HG02970 (cell line): ENCODE data around the gene ATXN7.
A peak's percentile ranks its signal among the peaks of the same experiment; 100 is the strongest.

Experiments
- ATAC-seq: cut with Tn5 transposase; IDR thresholded peaks from one replicate; pipeline ENCODE4 v1.9.1; 2021; ENCODE audit warnings: mild to moderate bottlenecking, moderate library complexity, moderate number of reproducible peaks; ENCODE audit not compliant: unreplicated experiment, low FRiP score

The ATXN7 gene

DNA sequence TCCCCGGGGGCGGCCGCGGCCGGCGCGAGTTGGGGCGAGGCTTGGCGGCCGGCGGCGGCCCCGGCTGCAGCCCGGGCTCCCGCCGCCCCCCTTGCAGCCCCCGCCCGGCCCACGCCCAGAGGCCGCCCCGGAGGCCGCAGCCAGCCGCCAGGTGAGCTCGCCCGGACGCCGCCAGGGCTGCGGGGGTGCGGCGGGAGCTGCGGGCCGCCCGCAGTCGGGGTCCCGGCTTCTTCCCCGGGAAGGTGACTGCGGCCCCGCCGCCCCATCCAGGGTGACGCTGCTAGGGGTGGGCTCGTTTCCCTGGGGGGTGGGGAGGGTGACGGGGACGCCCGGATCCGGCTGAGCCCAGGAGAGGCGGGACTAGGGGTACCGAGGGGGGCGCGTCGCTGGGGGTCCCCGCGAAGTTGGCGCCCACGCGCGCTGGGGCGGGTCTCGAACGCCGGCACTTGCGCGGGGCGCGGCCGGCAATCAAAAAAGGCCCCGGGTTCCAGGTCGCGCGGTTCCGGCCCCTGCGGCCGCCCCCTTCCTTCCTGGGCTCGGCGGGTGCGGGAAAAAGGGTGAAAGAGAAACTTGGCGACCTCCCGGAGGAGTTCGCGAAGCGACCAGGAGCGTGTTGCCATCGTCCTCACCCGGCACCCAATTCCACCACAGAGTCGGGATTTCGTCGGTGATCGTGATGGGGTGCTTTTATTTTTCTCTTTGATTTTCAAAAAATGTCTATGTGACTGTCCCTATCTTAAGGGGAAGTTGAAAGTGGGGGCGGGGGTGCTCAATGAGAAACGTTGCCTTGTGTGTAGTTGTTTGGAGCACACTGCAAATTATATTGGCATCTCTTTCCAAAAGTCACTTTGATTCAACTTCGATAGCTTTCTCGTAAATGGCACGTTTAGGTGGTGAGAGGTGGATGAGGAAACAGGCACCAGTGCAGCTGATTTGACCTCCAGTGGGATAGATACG lies 619 bp downstream of the ATXN7 start:
- peak; percentile 43 for ATAC-seq

DNA sequence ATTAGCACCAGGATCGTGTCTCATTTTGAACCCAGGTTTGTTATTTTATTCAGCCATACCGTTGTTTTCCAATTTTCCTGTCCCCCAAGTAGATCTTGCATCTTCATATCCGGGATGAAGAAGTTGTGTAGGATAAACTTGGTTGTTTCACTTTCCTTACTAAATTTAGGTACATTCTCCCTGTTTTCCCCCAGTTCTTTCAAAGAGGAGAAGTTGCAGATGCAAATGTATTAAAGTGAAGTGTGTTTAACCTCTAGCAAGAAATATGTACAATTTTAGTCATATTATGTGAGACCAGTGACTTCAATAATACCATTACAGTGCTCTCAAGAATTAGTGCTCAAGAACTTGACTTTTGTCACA lies 1.3 kb downstream of the ATXN7 start:
- no peak for ATAC-seq

DNA sequence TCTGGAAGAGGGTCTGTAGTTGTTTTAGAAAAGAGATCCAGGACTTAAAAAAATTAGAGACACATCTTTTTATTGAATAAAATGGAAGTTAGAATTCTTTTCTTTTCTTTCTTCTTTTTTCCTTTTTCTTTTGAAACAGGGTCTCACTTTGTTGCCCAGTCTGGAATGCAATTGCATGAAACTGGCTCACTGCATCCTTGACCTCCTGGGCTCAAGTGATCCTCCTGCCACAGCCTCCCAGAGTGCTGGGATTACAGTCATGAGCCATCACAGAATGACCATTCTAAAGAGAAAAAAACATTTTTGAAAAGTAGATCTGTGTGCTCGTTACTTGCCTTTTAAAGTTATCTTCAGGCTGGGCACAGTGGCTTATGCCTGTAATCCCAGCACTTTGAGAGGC lies 3.6 kb downstream of the ATXN7 start:
- no peak for ATAC-seq

DNA sequence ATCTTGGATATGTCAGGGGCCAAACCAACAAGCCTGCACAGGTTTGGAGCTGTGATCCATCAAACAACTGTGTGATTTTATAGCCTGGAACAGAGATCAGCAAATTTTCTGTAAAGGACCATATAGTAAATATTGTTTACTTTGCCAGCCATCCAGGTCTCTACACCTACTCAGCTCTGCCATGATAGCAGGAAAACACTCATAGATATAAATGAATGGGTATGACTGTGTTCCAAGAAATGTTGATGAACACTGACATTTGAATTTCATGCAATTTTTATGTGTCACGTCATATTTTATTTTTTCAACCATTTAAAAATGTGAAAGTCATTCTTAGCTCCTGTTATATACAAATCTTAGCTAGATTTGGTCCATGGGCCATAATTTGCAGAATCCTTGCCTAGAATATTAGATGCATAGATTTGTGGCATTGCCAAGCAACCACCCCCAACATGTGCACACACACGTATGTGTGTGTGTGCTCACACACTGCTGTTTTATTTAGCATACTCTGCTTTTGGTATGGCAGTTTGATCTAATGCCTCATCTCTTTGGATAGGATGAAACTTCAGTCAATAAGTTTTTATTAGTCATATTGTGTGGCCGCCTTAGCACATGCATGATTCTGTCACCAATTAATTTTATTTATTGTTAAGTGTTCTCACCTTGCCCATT lies 6.4 kb downstream of the ATXN7 start:
- ATAC-seq: no peak

DNA sequence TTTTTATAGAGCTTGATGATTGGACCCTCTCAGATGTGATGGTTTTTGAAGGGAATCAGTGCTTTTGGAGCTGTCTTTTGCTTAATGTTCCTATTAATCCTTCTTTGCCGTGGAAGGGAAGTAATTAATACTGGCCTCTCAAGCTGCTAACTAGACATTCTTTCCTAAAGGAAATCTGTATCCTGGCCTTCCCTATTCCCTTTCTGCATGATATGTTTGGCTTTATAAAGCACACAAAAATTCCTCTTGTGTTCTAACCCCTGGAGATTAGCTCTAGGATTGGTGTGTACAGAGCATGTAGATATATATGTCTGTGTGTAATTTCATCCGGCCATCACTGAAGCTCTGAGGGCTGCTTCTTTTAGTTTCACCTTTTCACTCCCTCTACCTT lies 6.9 kb downstream of the ATXN7 start:
- ATAC-seq: no peak

DNA sequence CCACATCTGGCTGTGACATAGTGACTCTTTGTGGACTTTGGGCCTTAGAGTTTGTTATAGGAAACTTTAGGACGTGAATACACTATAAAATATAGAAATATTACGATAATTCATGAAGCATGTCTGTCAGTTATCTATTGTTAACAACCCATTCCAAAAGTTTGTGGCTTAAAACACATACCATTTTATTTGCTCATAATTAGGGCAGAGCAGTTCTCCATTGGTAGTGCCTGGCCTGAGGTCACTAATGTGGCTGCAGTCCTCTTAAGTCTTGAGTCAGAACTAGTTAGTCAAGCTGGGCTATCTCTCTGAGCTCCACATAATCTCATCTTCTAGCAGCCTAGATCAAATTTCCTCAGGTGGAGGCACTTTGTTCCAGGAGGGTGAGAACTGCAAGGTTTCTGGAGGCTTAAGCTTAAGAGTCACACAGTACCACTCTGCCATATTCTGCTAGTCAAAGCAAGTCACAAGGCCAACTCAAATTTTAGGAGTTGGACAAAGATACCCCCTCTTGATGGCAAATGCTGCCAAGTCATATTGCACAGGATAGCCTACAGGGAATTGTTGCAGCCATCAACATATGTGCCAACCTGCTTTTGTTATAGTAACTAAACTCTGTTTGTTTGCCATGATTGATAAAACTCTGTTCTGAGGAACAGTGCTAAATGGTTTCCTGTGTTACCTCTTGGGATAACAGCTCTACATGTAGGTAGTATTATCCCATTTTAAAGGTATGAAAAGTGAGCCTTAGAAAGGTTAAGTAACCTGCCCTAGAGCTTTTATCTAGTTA lies 8.7 kb downstream of the ATXN7 start:
- no peak for ATAC-seq

DNA sequence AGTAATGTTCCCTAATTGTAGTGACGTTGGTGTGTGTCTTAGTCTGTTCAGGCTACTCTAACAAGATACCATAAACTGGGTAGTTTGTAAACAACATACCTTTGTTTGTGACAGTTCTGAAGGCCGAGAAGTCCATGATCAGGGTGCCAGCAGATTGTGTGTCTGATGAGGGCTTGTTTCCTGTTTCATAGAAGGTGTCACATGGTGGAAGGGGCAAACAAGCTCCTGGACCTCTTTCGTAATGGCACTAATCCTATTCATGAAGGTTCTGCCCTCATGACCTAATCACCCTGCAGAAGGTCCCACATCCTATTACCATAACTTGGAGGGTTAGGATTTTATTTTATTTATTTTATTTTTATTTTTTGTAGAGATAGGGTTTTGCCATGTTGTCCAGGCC lies 11.1 kb downstream of the ATXN7 start:
- ATAC-seq: no peak

DNA sequence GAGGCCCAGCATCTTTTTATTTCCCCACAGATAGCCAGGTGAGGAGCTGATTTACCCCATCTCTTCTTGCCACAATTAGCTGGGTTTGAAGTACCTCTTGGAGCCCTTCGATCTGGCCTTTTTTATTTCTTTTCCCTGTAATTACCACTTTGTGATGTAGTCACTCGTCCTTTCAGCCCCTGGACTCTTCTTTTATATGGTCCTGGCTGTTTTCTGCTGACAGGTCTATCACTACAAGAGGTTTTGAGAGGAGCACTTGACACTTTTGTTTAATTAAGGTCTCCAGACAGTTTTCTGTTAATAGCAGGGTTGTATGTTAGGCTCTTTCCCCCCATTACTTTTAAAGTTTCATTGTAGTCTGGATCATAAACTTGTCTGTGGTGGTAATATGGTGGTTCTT lies 11.8 kb downstream of the ATXN7 start:
- ATAC-seq: no peak

DNA sequence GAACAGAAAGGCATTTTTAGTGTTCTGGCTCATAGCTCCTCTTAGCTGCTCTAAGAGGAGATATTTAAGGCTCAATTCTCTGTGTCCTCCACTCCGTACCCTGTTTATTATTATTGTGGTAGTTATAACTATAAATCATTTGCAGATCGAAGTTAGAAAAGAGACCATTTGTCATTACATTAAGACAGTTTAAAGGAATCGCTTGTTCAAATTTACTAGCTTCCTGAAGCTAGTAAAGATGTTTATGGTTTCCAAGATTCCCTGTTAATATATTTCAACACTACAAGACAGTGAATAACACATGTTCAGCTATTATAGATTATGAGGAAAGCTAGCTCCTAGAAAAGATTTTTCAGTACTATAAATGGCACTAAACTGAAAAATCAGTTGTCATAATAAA lies 12.6 kb downstream of the ATXN7 start:
- ATAC-seq: no peak

DNA sequence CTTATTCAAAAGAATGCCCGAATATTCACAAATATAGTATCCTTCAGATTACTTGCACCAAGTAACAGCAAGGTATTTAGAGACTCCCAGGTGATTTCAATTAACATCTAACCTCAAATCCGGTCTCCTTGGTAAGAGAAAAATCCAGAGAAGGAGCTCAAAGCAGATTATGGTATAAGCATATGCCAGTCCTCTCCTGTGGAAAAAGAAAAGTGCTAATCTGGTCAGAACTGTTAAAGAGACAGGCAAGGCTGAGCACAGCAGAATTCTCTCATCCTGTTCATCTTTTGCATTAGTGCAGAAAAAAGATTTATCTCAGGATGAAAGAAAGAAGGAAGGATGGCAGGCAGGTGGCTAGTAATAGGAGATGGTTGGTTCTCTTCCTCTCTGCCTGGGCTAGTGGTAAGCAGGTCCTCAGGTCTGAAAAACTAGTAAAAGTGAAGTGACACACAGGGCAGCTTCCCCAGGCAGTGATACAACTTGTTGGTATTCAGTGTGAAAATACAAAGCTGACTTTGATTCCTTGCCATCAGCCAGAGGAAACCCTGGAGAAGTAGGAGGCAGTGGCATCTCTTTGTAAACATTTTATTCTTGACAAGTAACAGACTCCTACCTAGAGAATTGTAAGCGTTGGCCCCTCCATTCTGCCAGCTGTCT lies 14.2 kb downstream of the ATXN7 start:
- no peak for ATAC-seq

DNA sequence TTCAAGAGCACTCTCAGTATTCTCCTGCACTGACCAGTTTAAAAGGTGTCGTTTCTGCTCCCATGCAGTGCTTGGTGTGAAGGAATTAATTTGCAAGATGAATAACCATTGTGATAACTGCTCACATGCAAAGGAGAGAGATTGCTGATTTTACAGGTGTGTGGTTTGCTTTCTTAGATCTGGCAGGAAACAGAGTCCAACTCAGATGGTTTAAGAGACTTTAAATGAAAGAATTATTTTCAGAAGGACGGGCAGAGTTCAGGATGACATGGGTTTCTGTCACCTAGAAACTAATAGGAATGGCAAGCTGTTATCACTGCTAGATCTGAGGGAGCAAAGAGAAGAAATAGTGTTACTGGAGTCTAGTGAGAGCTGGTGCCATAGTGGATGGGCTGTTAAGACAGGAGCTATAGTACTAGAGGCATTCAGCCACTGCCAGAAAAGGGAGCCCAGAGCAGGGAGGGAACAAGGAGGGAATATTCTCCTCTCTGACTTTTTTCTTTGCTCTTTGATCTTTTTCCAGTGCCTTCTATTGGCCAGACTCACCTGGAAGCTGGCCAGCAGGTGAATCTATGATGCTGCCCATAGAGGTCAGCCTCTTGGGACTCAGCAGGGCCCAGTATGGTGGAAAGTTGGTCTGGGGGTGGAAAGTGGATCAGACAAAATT lies 14.9 kb downstream of the ATXN7 start:
- ATAC-seq: no peak

DNA sequence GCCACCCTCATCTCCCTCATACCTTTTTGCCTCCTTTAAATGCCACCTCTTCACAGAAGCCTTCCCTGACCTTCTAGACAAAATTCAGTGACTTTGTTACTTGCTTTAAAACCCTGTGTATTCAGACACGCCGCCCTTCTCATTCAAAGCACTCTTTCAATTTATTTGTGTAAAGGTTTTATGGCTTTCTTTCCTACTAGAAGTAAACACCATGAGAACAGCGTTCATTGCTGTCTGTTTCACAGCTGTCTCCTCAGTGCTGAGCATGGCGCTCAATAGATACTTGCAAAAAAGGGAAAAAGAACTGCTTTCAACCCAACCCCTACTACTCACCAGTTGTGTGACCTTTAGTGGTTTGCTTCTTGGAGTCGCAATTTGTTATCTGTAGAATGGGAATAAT lies 17.0 kb downstream of the ATXN7 start:
- no peak for ATAC-seq

DNA sequence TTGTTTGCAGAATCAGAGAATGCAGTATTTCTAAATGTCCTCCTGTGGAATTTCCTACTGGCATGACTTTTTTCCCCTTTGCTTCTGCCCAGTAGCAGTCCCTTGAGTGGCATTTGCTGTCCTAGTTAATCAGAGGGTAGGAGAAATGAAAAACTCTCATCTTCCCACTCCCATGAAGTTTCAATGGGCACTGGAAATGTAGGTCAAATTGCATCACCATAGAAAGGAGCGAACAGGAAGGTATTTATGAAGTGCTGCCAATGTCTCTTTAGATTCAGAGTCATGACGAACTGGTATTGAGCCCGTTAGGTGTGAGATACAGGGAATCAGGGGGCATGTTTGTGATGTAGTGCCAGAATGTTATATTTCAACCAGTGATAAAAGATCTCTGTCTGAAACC lies 23.2 kb downstream of the ATXN7 start:
- ATAC-seq: no peak

DNA sequence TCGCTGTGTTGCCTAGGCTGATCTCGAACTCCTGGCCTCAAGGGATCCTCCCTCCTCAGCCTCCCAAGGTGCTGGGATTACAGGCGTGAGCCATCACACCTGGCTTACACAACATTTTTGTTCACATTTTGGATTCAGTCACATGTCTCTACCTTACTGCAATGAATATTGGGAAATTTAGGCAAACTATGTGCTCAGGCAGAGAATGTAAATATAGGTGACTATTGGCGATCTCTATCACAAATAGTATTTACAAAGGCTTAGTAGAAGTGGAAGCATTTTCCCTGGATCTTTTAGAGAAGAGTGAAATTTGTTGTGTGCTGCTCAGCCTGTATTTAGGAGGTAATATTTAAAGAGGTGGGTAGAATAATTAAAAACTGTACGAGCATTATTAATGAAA lies 27.9 kb downstream of the ATXN7 start:
- ATAC-seq: no peak

DNA sequence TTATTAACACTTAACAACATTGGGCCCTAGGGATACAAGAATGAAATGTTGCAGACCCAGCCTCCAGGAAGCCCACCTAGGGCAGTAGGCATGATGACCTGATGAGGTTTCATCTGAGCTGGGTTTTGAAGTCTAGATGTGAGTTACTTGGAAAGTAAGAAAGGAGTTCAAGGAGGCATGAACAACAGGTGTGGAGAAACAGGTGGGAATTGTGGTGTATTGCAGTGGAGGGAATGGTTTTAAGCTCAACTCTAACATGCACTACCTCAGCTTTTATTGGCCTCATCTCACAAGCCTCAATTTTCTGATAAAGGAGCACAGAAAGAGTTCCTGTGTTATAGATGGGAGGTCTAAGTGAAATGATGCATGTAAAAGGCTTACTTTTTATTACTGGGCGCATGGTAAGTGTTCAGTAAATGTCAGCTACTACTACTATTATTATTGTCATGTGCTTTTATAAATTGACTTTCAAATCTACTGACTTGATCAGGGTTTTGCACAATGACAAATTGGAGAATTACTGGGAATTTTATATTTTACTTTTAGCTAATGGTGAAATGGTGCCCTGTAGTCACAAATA lies 29.2 kb downstream of the ATXN7 start:
- no peak for ATAC-seq

DNA sequence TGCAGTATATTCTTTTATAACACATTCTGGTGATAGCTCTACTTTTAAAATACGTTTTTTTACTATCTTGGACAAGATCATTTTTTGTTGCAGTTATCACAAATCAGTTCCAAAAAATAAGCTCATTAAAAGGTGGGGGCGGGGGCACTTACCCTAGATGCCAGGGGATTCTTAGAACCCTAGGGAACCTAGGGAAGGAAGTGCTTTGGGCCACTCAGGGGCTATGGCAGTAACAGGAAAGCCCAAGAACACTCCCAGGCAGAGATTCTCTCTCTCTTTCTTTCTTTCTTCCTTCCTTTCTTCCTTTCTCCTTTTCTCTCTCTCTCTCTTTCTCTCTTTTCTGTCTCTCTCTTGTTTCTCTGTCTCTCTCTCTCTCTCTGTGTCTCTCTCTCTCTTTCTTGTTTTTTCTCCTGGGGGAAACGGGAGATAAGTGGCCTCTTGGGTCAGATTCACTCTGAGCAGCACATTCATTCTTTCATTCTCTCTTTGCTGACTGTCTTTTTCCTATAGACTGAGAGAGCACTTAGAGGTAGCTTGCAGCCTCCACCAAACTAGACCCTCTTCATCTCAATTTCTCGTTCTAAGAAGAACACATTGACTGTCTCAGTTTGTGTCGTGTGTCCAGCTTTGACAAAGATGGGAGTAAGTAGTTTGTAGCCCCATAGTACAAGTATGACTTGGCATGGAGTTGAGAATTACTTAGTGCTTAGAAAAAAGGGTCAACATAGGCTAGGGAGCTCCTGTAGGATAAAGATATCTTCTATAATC lies 31.9 kb downstream of the ATXN7 start:
- ATAC-seq: no peak

DNA sequence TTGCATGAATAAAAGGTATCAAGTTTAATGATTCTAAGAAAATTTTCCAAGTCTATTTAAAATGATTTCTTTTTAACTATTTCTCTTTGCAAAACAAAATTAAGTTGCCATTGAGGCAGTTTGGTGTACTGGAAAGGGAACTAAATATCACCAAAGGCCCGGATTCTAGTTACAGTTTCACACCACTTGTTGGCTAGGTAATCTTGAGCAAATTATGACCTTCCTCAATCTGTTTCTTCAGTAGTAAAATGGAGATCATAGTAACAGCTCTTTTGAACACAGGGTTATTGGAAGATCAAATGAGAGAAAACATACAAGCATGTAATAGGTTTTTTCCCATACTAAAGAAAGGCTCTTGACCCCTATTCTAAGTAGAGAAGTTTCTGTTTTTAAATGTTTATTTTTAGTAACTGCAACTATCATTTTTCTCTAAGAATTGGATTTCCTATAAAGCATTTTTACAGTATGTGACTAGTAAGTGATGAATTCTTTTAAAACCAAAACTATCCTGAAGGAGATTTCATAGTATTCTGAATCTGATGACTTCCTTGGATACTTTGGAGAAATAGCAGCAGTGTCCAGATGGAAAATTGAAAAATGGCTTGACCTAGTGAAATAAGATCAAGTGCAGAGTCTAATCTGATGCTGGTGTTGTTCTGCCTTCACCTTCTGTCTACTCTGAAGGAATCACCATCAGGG lies 32.8 kb downstream of the ATXN7 start:
- no peak for ATAC-seq

DNA sequence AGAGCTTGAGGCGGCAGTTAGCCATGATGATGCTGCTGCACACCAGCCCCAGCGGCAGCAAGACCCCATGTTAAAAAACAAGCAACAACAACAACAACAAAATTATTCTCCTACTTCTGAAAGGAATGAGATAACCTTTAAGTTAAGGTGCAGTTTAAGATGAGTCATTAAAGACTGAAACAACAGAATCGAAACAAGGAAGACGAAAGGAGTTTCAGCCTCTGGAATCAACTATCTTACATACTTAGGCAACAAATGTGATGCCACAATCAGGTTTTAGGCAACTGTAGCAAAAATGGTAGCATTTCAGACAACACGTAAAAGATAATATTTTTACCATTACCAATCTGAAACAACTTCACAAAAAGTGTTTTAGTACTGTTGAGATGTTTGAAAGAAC lies 36.3 kb downstream of the ATXN7 start:
- no peak for ATAC-seq

DNA sequence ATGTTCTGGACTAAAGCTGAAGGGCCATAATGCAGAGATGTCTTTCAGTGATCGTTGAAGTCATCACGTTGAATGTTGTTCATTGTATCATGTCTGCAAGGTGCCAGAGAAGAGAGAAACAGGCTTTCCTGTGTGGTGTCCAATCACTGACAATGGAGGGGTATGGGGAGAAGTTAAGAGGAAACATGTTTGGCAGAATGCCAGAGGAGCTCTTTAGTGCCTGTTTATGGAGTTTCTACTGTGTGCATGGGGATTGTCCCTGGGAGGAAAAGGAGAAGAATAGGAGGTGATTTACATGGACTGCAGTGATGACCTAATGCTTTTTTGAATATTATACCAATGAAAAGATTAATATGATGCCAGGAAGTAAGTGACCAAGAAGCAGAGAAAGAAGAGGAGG lies 36.8 kb downstream of the ATXN7 start:
- ATAC-seq: no peak
